H9 (cell line): ENCODE results near the gene RELCH. TPM values are rescaled to one million over a fixed set of nuclear protein-coding genes. Genes with fewer than 3 reads are reported as not detected.

Experiments
- DNase-seq: peaks from one replicate; pipeline ENCODE4 v3.0.0-alpha.2; 2017
- H2AFZ ChIP-seq: one replicate; pipeline ENCODE4 v1.6.1; 2013; ENCODE audit warnings: mild to moderate bottlenecking, low read length, control low read depth, moderate library complexity
- H2AK5ac ChIP-seq: 2 replicates; pipeline ENCODE4 v1.6.1; 2013; ENCODE audit warnings: low read length, control low read depth, mixed read lengths; ENCODE audit not compliant: insufficient read length
- H2BK120ac ChIP-seq: one replicate; pipeline ENCODE4 v1.6.1; 2013; ENCODE audit warnings: low read depth, mild to moderate bottlenecking, low read length, control low read depth, inconsistent platforms; ENCODE audit not compliant: poor library complexity, severe bottlenecking
- H2BK12ac ChIP-seq: 2 replicates; pipeline ENCODE4 v1.6.1; 2013; ENCODE audit warnings: low read length, control low read depth, mixed read lengths, low read depth; ENCODE audit not compliant: insufficient read length
- H2BK15ac ChIP-seq: 2 replicates; pipeline ENCODE4 v1.6.1; 2013; ENCODE audit warnings: low read depth, low read length, control low read depth
- H2BK20ac ChIP-seq: one replicate; pipeline ENCODE4 v1.6.1; 2013; ENCODE audit warnings: low read depth, mild to moderate bottlenecking, low read length, control low read depth, inconsistent platforms; ENCODE audit not compliant: poor library complexity, severe bottlenecking
- H2BK5ac ChIP-seq: 2 replicates; pipeline ENCODE4 v1.6.1; 2013; ENCODE audit warnings: low read length, control low read depth, mixed read lengths; ENCODE audit not compliant: insufficient read length
- H3K14ac ChIP-seq: 2 replicates; pipeline ENCODE4 v1.6.1; 2013; ENCODE audit warnings: low read length, control low read depth; ENCODE audit not compliant: insufficient read depth
- H3K18ac ChIP-seq: 2 replicates; pipeline ENCODE4 v1.6.1; 2013; ENCODE audit warnings: low read depth, mild to moderate bottlenecking, mixed read lengths, low read length, control low read depth; ENCODE audit not compliant: insufficient read length
- H3K23ac ChIP-seq: 2 replicates; pipeline ENCODE4 v1.6.1; 2013; ENCODE audit warnings: low read length, control low read depth, mixed read lengths, low read depth; ENCODE audit not compliant: insufficient read length
- H3K23me2 ChIP-seq: 2 replicates; pipeline ENCODE4 v1.6.1; 2013; ENCODE audit warnings: low read depth, mild to moderate bottlenecking, mixed read lengths, low read length, control low read depth; ENCODE audit not compliant: insufficient read length, poor library complexity, severe bottlenecking
- H3K27ac ChIP-seq: 2 replicates; pipeline ENCODE4 v1.5.1; 2013; ENCODE audit warnings: low read length, control low read depth, mixed read lengths, low read depth; ENCODE audit not compliant: insufficient read length
- H3K27me3 ChIP-seq: 2 replicates; pipeline ENCODE4 v1.6.1; 2013; ENCODE audit warnings: low read length, control low read depth, inconsistent platforms; ENCODE audit not compliant: insufficient read depth
- H3K4ac ChIP-seq: 2 replicates; pipeline ENCODE4 v1.6.1; 2013; ENCODE audit warnings: low read depth, mild to moderate bottlenecking, control low read depth, inconsistent platforms, low read length, moderate library complexity
- H3K4me1 ChIP-seq: 2 replicates; pipeline ENCODE4 v1.6.1; 2013; ENCODE audit warnings: low read length, control low read depth, inconsistent platforms; ENCODE audit not compliant: insufficient read depth
- H3K4me2 ChIP-seq: 2 replicates; pipeline ENCODE4 v1.6.1; 2013; ENCODE audit warnings: low read length, control low read depth, mixed read lengths; ENCODE audit not compliant: insufficient read length, insufficient read depth
- H3K56ac ChIP-seq: 2 replicates; pipeline ENCODE4 v1.6.1; 2013; ENCODE audit warnings: low read depth, mild to moderate bottlenecking, mixed read lengths, low read length, control low read depth; ENCODE audit not compliant: insufficient read length
- H3K79me1 ChIP-seq: 2 replicates; pipeline ENCODE4 v1.6.1; 2013; ENCODE audit warnings: low read depth, mild to moderate bottlenecking, moderate library complexity, low read length, control low read depth, inconsistent platforms; ENCODE audit not compliant: insufficient read depth, poor library complexity, severe bottlenecking
- H3K79me2 ChIP-seq: 2 replicates; pipeline ENCODE4 v1.6.1; 2013; ENCODE audit warnings: low read length, control low read depth, inconsistent platforms; ENCODE audit not compliant: insufficient read depth
- H3K9ac ChIP-seq: 2 replicates; pipeline ENCODE4 v1.6.1; 2013; ENCODE audit warnings: low read length, control low read depth, mixed read lengths; ENCODE audit not compliant: insufficient read length; ENCODE audit errors: extremely low read depth
- H3K9me3 ChIP-seq: one replicate; pipeline ENCODE4 v1.6.1; 2013; ENCODE audit warnings: low read depth, low read length, inconsistent platforms; ENCODE audit not compliant: control insufficient read depth
- H3T11ph ChIP-seq: one replicate; pipeline ENCODE4 v1.6.1; 2013; ENCODE audit warnings: mild to moderate bottlenecking, low read length, control low read depth, inconsistent platforms
- H4K20me1 ChIP-seq: one replicate; pipeline ENCODE4 v1.6.1; 2013; ENCODE audit not compliant: control insufficient read depth, insufficient read length, insufficient read depth
- H4K5ac ChIP-seq: 2 replicates; pipeline ENCODE4 v1.6.1; 2013; ENCODE audit warnings: low read depth, mild to moderate bottlenecking, mixed read lengths, low read length, control low read depth; ENCODE audit not compliant: insufficient read length
- H4K8ac ChIP-seq: replicated peaks from 2 replicates; pipeline ENCODE4 v1.6.1; 2013; ENCODE audit warnings: low read length, control low read depth, mixed read lengths, low read depth; ENCODE audit not compliant: insufficient read length
- H4K91ac ChIP-seq: 2 replicates; pipeline ENCODE4 v1.6.1; 2013; ENCODE audit warnings: low read depth, mild to moderate bottlenecking, moderate library complexity, mixed read lengths, low read length, control low read depth; ENCODE audit not compliant: insufficient read length
- H3K27ac Mint-ChIP-seq, 3 experiments: 2 replicates in 2 of 3; 3 replicates in 1 of 3; pipeline ENCODE4 v1.8.0; 2020 to 2021; ENCODE audit warnings: mixed read lengths in 3 of 3, mild to moderate bottlenecking in 1 of 3, moderate library complexity in 1 of 3
- H3K27me3 Mint-ChIP-seq: 2 replicates; pipeline ENCODE4 v1.8.0; 2021; ENCODE audit warnings: low read depth, mild to moderate bottlenecking, moderate library complexity, mixed read lengths
- H3K36me3 Mint-ChIP-seq, 3 experiments: 2 replicates in 2 of 3; 3 replicates in 1 of 3; pipeline ENCODE4 v1.8.0; 2020 to 2021; ENCODE audit warnings: low read depth in 3 of 3, mixed read lengths in 3 of 3; ENCODE audit not compliant: insufficient read depth in 1 of 3
- H3K4me1 Mint-ChIP-seq, 2 experiments: 2 replicates each; pipeline ENCODE4 v1.8.0; 2020; ENCODE audit warnings: mixed read lengths in 2 of 2
- H3K4me3 Mint-ChIP-seq, 2 experiments: 2 replicates in 1 of 2; 3 replicates in 1 of 2; pipeline ENCODE4 v1.8.0; 2020 to 2021; ENCODE audit warnings: mild to moderate bottlenecking in 2 of 2, mixed read lengths in 2 of 2, moderate library complexity in 1 of 2
- H3K9me3 Mint-ChIP-seq, 2 experiments: 2 replicates in 1 of 2; 3 replicates in 1 of 2; pipeline ENCODE4 v1.8.0; 2020; ENCODE audit warnings: mild to moderate bottlenecking in 2 of 2, mixed read lengths in 2 of 2, moderate library complexity in 1 of 2
- CTCF ChIP-seq: fragments of 200-600 bp; sonication (generic); conservative IDR thresholded peaks from 3 replicates; pipeline ENCODE4 v1.8.0; 2021; ENCODE audit warnings: antibody characterized with exemption, mild to moderate bottlenecking
- WGBS: extraction: QIAGEN DNeasy Blood & Tissue Kit; methylation state at CpG from one replicate; pipeline ENCODE4 v1.1.7; 2013; ENCODE audit warnings: missing lambda C conversion rate, low lambda C conversion rate, mixed read lengths; ENCODE audit not compliant: insufficient read length; ENCODE audit errors: extremely low coverage; 5-methylcytosine and 5-hydroxymethylcytosine counted together
- total RNA-seq: library from RNA; stranded (reverse); gene quantifications from 2 replicates; pipeline ENCODE4 v1.2.1, GENCODE V29; 2021

RELCH gene
- total RNA-seq, 1 experiment from 2014 or later = 32.3 TPM

- H4K8ac ChIP-seq = no peak overlapping the region
- no peak overlapping the region for H4K5ac ChIP-seq
- no peak overlapping the region for H3K14ac ChIP-seq
- no peaks in the 10 kb centered on the region for H3K27me3 ChIP-seq
- H3K27ac Mint-ChIP-seq = no peak overlapping the region
- no peak overlapping the region for H4K91ac ChIP-seq
- no peaks in the 10 kb centered on the region for H4K20me1 ChIP-seq
- no peaks in the 10 kb centered on the region for H3K23me2 ChIP-seq
- H3K23ac ChIP-seq = no peak overlapping the region
- H3K4me3 Mint-ChIP-seq = no peak overlapping the region
- WGBS = no CpG with 5 or more reads among the region's 3 CpGs
- H3K4me1 Mint-ChIP-seq = no peaks in the 10 kb centered on the region
- no peak for TF ChIP-seq CTCF
- H2BK12ac ChIP-seq = no peak overlapping the region
- no peaks in the 10 kb centered on the region for H3K9me3 ChIP-seq
- no peak overlapping the region for H3K27ac ChIP-seq
- no peak overlapping the region for H2AK5ac ChIP-seq
- H3T11ph ChIP-seq = no peak overlapping the region
- H3K9me3 Mint-ChIP-seq = peaks cover 6 to 8% of the 10 kb centered on the region in 2 experiments; a peak in 4 of 5 replicates
- no peaks in the 10 kb centered on the region for H3K79me1 ChIP-seq
- H3K36me3 Mint-ChIP-seq = peaks cover 31 to 56% (median 53%) of the 10 kb centered on the region in 3 experiments
- no peak overlapping the region for H2BK20ac ChIP-seq
- H3K9ac ChIP-seq = no peak overlapping the region
- no peaks in the 10 kb centered on the region for H3K4me1 ChIP-seq
- no peak overlapping the region for H3K56ac ChIP-seq
- no peak overlapping the region for H2BK5ac ChIP-seq
- no peak overlapping the region for H3K4ac ChIP-seq
- H3K27me3 Mint-ChIP-seq = no peaks in the 10 kb centered on the region
- no peak overlapping the region for H2AFZ ChIP-seq
- no peak for DNase-seq
- H3K18ac ChIP-seq = no peak overlapping the region
- no peaks in the 10 kb centered on the region for H3K79me2 ChIP-seq
- no peak overlapping the region for H2BK120ac ChIP-seq
- H3K4me2 ChIP-seq = no peak overlapping the region
- no peak overlapping the region for H2BK15ac ChIP-seq
These were observed 39.0 kb downstream of the RELCH start for GRCh38 chr18:62226047-62226446.
